OCI-M1 (cell line): ENCODE data around the gene FGF12.

Experiments
- DNase-seq: peaks from one replicate; lab custom pipeline; 2025; lab: John Stamatoyannopoulos, UW

FGF12 gene

DNA sequence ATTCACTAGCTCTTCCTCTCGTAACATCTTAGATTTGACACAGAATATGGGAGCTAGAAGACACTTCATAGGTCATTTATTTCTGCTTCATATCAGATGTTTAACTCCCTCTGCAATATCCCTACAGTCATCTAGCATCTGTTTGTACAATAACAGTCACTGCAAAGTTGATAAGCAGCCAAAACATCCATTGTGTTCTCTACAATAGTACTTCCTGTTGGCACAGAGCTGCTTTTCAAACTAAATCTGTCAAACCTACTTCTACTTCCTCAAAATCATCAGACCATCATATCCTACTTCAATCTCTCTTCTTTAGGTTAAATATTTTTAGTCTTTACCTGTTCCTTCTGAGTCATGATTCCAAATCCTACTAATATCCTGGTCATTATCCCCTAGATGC lies 233.2 kb downstream of the FGF12 start:
- DNase-seq, result peak; percentile 14

DNA sequence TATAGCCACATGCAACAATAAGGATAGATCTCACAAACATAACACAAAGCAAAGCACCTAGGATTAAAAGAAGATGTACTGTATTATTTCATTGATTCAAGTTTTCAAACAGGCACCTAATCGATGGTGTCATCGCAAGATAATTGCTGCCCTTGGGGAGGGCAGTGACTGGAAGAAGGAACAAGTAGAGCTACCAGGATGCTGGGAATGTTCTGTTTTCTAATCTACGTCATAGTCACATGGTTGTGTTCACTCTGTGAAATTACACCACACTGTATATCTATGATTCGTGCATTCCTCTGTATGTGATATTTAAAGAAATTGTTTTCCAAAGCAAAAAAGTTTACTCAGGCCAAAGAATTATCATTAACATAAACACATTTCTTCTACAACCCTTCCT lies 236.6 kb downstream of the FGF12 start:
- DNase-seq, result no peak

DNA sequence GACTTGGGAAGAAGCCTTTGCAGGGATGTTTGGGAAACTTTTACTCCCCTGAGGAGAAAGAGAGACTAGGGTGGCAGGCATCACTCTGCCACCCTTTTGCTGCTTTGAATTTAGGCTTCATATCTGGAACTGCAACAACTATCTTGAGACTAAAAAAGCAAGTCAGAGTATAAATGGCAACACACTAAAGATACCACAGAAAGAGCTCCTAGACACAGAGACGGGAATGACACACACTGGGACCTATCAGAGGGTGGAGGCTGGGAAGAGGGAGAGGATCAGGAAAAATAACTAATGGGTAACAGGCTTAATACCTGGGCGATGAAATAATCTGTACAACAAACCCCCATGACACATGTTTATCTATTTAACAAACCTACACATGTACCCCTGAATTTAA lies 237.8 kb downstream of the FGF12 start:
- DNase-seq, result no peak

GRCh38 chr3:192487033-192487432 lies 240.3 kb downstream of the FGF12 start:
- DNase-seq, result no peak

DNA sequence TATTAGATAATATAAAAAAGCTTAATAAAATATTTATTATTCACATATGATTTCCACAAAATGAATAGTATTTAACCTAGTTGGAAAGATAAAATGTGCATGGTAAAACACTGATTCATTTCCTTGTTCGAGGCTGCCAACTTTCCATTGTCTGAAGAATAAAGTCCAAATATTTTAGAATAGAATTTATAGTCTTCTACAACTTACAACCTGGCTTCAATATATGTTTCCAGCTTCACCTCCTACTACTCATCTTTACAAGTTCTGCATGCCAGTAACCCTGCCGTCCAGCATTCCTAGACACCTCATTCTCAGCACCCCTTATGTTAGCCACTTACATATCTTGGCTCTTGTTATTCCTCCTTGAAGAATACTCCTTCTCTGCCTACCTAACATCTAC lies 244.5 kb downstream of the FGF12 start:
- DNase-seq, result no peak

DNA sequence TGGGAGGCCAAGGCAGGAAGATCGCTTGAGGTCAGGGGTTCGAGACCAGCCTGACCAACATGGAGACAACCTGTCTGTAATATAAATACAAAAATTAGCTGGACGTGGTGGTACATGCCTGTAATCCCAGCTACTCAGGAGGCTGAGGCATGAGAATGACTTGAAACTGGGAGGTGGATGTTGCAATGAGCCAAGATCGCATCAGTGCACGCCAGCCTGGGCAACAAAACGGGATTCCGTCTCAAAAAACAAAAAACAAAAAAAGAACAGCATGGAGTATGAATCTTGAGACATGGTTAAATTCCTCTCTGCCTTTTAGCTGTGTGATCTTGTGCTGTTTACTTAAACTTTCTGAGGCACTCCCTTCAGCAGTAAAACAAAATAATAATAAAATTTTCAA lies 244.9 kb downstream of the FGF12 start:
- DNase-seq, result no peak

- DNase-seq, result peak; percentile 19
Observed at GRCh38 chr3:192481638-192482037, 245.7 kb downstream of the FGF12 start.

DNA sequence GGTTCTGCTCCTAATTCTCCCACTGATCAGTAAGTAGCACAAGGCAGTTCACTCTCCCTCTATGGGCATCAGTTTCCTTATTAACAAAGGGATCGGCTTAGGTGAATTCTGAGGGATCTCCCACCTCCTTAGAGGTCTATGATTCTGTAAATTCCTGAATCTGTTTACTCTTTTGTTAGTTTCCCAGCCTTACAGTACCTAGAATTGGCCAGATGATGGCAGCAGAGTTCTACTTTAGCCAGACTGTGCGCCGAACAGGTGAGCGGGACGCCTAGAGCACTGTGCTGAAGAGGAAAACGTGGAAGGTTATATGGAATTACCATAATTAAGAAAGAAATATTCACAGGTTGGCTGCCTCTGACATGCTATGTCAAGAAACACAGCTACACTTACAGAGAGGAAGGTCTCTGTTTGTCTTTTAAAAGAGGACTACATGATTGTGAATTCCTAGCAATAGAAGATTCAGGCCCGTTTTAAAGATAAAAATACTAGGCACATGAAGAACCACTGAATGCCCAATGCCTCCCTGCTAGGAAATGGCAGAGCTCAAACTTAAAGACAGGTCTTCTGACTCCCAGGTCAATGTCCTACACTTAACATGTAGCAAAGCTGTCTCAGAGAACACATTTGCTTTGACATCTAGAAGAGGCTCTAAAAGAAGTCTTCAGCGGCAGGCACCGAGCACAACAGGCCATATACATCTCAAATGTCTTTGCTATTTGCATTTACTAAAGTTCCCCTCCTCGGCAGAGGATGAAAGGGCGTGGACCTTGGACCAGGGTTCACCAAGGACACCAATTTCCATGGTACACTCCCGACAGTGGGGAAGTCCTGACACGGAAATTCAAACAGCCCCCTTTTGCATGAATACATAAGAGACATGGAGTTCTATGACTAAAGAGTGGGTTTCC lies 259.9 kb downstream of the FGF12 start:
- DNase-seq, result peak; percentile 58

DNA sequence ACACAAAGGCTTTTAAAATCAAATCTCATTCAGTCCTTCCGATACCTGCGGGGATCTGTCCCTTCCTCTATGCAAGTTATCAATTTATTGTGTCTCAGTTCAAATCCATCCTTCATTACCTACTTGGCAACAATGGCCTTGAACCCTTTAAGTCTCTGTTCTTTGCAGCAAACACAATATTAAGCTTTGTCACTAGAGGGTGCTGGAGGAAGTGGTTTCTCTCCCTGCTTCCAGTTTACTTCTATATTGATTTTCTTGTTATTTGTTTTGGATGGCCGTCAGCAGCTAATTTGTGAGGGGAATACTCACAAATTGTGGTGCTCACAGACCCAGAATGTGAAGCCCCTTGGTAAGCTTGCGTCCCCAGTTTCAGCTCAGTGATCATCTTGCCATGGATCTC lies 278.3 kb downstream of the FGF12 start:
- DNase-seq, result peak; percentile 1

GRCh38 chr3:192445770-192446644 lies 281.3 kb downstream of the FGF12 start:
- no peak for DNase-seq

DNA sequence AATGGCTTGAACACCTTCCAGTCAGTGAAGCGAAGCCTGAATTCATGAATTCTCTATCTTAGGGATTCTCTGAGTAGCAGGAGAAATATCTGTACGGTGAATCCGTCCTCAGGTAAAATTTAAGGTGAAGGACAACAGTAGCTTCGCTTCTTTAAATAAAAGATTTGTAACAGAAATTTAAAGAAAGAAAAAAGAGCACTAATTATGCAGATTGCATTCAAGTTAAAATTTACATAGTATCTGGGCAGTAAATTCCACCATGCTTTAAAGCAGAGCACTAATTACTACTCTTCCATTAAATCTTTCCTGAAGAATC lies 282.6 kb downstream of the FGF12 start:
- no peak for DNase-seq

DNA sequence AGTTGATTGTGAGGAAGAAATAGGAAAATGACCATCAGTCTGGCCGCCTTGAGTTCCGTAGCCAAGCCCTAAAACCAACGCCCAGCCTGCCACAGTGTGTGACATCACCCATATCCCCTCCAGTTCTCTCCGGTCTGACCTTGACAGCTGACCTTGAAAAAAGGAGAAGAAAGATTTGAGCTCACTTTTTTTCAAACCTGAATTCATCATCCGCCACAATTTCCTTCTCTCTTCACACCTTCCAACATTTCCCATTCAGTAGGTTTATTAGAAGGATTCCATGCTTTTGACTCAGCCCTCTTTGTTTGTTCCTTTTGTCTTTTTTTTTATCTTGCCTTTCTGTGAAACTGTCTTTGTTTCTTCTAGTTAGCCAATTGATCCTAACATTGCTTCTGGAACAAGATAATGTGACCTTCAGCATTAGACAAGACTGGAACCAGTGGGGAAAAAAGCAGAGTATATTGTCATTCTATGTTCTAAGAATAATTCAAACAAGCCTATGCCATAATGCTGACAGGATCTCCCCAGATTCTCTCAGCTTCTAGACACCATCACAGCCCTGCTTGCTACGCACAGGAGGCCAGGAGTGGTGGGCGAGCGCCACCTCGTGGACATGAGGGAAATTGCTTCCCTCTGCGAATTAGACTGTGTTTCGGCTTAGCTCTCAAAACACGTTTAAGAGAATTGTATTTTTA lies 283.1 kb downstream of the FGF12 start:
- peak; percentile 71 for DNase-seq

DNA sequence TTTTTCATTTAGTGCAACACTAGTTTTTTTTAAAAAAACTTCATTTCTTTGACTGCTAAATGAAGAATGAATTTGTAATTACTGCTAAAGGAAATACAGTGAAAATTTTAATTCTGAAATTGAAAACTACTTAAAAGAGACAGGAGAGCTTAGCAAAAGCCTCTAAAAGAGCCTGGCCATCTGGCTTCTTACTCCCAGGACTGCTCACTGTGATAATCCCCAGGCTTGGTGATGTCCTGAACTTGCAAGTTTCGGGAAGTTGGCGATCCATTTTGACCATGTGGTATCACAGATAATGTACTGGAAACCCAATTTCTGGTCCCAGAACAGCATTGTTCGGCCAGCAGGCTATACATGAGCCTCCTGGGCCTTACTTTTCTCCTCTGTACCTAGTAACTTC lies 292.1 kb downstream of the FGF12 start:
- DNase-seq, result no peak

DNA sequence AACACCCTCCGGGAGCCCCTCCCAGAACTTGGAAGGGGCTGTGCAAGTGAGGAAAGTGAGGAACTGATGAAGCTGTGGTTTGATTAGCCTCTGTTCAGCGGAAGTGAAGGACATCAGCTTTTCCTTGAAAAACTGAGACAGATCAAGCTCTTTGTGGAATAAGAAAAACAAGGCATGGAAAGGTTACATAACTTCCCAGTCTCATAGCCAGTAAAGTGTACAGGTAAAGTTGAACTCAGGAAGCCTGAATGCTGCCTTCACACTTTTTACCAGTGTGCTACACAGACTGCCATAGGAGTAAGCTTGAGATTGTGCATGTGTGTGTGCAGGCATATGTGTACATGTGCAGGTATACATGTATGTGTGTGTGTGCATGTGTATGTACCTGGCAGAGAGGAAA lies 293.2 kb downstream of the FGF12 start:
- DNase-seq, result no peak

DNA sequence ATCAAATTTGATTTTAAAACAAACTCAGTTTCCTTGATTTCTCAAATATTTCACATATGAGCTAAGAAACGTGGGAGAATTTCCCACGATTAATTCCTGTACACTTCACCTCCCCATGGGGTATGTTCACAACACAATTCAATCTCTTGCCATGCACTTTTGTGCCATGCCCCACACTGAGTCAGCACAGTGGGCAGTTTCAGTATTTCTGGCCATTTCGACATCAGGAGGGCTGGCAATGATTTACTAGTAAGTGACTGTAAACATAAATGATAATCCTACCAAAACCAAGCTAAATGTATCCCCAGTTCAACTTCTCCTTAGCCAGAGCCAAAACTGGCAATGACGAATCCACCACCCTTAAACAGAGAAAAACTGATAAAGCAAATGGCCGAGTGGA lies 293.6 kb downstream of the FGF12 start:
- no peak for DNase-seq

- DNase-seq, result peak; percentile 21
Observed at GRCh38 chr3:192422997-192423342, 304.4 kb downstream of the FGF12 start.

DNA sequence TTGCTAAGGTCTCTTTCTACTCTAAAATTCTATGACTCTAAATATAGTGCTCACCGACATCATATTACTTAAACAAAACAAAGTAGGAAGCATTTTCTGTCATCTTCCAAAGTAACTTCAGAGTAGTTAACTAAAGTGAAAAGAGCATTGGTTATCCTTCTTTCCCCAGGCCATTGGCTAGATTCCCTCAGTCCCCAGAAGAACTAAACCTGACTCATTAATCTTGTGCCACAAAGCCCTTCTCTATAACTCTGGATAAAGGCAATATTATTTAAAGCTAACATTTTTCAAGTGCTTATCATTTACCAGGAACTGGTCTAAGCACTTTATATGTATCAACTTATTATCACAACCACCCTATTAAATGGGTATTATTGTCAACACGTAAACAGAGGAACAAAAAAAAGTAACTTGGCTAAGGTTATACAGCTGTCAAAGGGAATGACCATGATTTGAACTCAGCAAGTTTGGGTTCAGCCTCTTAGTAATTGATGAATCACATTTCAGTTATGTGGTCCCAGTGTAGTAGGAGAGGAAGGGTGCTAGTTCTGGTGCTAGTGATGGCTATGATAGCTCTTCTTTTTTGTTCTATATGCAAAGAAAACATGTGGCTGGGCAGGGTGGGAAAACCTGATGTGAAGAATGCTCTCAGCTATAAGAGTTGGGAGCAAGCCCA lies 304.9 kb downstream of the FGF12 start:
- no peak for DNase-seq

- no peak for DNase-seq
Observed at GRCh38 chr3:192419312-192419711, 308.0 kb downstream of the FGF12 start.

DNA sequence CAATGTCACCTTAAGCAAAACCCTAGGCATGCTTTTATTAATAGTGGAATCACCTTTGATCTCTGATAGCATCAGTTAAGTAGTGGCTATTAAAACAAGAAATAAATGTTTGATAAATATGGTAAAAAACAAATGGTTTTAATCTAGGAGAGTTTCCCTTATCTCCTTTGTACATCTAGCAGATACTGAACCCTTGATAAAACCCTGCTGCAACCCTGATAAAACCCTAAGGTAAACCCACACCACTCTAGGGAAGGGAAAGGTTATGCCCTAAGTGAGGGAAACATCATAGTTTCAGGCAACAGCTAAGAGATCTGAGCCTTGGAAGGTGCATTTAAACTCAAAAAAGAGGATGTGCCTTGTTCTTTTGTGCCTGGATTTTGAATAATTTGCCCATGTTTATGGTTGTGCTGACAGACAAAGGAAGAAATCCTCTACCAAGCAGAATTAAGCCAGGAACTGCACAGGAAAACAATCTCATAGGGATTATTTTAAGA lies 309.7 kb downstream of the FGF12 start:
- DNase-seq, result no peak

DNA sequence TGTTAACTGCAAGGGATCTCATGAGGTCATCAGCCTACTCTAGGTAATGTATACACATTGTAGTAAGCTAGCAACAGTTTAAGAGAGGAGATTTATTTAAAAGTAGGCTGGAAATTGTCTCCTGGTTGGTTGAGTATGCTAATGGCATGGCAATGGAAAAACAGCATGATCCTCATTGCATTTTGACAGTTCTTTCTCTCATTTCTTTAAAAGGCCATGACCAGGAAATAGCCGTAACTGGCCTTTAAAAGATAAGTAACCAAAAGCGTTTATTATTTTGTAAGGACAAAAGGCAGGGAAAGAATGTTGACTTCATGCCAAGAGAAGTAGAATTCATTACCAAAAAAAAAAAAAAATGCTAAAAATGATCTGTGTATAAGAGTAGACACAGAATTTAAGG lies 310.3 kb downstream of the FGF12 start:
- DNase-seq, result no peak

- DNase-seq, result no peak
Observed at GRCh38 chr3:192413461-192413860, 313.9 kb downstream of the FGF12 start.

GRCh38 chr3:192410684-192410960 lies 316.7 kb downstream of the FGF12 start:
- no peak for DNase-seq
